GM19025 (cell line): ENCODE data around the gene KRT6B.
"Not testable (repeated sequence)": the region's sequence is repeated elsewhere in the genome, so short reads cannot be mapped to it uniquely, and the experiment has no call there.

Experiments used
- ATAC-seq: cut with Tn5 transposase; IDR thresholded peaks from one replicate; pipeline ENCODE4 v1.9.1; 2021; ENCODE audit warnings: mild to moderate bottlenecking, low read depth, moderate library complexity; ENCODE audit not compliant: unreplicated experiment

KRT6B gene

DNA sequence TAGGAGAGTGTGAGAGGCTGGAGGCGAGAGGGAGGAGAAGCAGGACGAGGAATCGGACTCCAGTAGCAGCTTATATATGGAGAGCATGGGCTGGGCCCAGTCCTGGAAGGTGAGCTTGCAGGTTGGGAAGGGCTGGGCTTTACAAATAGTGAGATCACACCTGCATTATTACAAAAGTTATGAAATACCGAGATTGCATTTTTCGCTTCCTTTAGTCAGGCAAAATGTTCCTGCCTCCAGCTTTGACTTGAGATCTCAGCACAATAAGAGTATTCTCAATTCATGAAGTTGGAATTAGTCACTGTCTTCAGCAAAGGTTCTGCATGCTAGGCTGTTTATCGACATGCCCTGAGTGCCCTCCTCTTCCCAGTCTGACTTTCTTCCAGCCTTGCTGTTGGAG, at the start of gene KRT6B:
KRT6B (minus strand) TSS at position 46 of the 400 bp plus-strand sequence. CDS start 68 bp downstream, outside the sequence.
- ATAC-seq, result no peak

DNA sequence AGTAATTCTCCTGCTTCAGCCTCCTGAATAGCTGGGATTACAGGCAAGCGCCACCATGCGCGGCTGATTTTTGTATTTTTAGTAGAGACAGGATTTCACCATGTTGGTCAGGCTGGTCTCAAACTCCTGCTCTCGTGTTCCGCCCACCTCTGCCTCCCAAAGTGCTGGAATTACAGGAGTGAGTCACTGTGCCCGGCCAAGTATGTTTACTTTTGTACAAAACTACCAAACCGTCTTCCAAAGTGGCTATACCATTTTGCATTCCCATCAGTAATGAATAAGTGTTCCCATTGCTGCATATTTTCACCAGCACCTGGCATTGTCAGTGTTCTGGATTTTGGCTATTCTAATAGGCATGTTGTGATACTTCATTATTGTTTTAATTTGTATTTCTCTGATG, 49.5 kb upstream of the KRT6B start:
- ATAC-seq, result no peak

DNA sequence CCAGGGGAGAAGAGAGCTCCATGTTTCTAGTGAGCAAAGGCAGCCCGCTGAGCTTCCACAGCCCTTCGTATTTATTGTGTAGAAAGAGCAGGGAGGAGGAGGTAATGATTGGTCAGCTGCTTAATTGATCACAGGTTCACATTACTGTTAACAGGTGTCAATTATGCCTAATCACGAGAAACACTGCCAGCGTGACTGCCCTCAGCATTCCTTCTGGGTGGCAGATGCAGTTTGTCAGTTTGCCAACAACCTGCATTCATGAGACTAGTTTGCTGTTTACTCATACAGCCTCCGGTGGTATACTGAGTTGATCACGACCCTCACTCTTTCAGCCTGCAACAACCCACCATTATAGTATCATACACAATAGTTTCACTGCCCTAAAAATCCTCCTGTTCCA, 48.6 kb upstream of the KRT6B start:
- not testable (repeated sequence) for ATAC-seq

DNA sequence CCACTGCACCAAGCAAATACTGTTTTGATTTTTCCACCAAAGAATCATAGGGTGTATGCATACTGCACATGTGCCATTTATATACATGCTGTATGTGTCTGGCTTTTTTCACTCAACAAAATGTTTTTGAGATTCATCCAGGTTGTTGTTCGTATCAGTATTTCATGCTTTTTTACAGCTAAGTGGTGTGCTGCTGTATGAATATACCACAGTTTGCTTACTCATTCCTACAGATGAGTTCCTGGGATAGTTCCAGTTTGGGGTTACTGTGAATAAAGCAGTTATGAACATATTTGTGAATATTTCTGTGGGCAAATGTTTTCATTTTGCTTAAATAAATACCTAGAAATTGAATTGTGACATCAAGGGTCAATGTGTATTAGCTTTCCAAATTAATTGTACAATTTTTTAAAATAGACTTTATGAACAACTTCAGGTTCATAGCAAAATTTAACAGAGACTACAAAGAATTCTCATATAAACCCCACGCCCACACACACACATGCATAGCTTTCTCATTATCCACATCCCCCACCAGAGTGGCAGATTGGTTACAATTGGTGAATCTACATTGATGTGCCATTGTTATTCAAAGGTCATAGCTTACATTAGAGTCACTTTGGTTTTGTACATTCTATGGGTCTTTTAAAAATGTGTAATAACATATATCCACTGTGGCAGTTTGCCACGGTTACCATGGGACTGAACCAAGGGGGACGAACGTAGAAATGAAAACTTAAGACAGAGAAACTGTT, 48.0 kb upstream of the KRT6B start:
- ATAC-seq, result no peak

DNA sequence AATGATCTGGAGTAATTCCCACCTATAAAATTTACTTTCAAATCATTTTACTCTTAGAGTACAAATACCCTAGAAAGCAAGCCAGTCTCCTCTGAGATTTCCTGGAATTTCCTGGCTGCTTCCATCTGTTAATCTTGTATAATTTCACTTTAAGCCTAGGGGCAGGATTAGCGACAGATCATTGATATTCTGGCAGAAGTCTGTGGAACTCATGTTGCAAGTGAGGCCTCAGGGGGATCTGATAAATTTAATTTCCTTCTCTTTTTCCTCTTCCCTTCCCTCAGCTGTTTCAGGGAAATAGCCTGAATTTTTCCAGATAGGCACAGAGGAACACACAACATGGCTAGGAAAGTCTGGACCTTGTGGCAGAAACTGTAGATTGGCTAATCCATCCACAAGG, 47.0 kb upstream of the KRT6B start:
- no peak for ATAC-seq

DNA sequence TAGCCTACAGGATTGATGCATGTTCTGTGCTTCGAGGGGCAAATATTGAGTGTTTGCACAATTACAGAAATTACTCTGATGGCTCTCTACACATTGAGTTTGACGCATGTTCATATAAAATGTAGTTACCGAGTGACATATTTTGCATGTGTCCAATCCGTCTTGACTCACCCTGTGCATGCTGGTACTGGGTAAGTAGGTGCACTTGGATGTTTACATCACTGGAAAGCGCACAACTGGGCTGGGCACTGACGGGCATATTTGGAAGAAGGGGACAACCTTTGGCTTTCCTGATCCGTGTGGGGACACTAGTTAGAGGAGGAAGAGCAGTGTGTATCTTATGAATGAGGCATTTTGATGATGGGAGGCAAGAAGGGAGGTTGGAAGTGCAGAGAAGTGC, 46.0 kb upstream of the KRT6B start:
- no peak for ATAC-seq

DNA sequence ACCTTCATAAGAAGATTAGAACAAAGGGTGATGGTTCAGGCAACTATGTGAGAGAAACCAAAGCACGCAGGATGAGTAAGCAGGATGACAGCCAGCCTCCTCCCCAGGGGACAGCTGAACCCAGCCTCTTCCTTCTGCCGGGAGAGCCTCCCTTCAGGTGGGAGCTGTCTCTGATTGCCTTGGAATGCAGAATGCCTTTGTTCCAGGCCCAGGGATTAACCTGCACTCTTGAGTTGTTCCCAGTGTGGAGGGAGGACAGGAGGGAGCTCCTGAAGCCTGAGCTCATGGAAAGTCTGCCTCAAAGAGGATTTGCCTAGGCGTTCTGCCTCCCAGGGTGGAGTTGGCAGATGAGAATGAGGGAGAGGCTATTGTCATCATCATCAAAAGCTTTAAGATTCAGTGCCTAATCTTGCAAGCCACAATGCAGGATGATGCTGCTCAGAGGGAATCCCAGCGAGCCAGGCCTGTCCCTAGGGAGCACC, 44.7 kb upstream of the KRT6B start:
- no peak for ATAC-seq

DNA sequence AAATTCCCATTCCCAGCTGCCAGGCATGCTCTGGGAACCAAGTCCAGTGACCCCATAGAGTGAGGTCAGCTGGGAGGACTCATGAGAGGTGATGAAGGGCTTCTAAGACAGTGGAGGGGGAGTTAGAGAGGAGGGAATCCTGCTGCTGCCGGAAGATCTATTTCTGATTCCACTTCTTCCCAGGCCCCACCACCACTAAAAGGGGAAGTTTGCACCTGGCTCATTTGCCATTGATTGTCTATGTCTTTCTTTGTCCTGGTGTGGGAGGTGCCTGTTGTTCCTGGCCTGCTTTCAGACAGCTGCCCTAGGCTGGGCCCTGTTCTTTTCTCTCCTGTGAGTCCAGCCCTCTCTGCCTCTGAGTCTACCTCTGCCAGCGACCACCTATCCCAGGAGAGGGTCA, 44.1 kb upstream of the KRT6B start:
- no peak for ATAC-seq

DNA sequence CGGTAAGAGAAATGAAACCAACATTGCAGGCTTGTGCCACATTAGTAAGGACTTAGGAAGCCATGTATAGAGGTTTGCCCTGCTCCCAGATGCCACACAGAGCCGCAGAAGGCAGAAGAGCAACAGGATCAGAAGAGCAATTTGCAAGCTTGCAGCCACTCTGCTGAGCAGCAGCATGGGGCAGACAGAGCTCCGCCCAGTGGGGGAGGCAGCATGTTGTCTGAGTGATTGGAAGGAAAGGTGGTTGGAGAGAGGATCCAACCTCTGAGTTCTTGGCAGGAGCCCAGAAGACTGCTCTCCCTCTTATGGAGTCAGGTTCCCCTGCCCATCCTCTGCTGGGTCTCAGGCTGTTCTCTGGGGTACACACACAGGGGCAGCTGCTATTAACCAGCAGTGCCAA, 43.4 kb upstream of the KRT6B start:
- no peak for ATAC-seq

DNA sequence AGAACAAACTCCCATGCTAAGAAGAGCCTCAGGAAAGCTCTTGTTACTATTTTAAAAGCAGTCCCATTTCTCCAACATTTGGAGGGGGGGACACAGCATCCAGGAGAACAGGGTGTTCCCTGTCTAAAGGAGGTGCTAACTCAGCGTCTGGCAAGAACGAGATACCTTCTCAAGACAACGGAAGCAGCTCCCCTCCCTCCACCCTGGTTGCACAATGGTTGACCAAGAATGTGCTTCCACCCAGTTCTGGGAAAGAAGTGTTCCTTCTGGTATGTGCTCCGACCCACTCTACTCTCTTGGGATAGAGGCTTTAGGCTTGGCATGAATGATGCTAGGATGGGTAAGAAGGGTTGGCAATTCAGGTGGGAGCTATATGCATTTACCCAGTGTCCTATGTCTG, 42.6 kb upstream of the KRT6B start:
- no peak for ATAC-seq

DNA sequence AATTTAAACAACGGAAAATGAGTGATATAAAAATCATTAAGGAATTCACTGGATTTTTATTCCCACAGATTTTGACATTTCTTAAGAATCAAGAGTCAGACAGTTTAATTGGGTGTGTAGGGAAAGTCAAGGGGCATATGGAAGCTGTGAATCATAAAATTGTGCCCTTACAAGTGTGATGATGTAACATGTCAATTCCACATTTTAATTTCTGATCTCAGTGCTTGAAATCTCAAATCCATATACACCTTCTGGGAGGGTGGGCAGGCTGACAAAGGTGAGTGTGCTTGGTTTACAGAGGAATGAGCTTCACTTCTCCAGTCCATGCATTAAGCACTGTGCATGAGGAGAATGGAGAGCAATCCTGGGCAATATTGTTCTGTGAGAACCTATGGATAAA, 42.2 kb upstream of the KRT6B start:
- ATAC-seq, result no peak

DNA sequence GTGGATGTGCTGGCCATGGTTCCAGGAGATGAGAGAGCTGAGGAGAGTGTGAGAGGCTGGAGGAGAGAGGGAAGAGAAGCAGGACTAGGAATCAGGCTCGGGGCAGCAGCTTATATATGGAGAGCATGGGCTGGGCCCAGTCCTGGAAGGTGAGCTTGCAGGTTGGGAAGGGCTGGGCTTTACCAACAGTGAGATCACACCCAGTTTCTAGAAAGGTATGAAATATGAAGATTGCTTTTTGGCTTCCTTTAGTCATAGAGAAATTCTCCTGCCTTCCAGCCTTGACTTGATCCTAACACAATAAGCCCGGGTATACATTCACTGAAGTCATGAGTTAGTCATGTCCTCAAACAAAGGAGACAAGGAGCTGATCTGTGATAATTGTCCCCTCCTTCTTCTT, 41.2 kb upstream of the KRT6B start, which contains the start of gene KRT6A:
KRT6A (minus strand) TSS at position 86 of the 400 bp plus-strand sequence; CDS start at position 17, 69 bp downstream.
- ATAC-seq, result no peak

DNA sequence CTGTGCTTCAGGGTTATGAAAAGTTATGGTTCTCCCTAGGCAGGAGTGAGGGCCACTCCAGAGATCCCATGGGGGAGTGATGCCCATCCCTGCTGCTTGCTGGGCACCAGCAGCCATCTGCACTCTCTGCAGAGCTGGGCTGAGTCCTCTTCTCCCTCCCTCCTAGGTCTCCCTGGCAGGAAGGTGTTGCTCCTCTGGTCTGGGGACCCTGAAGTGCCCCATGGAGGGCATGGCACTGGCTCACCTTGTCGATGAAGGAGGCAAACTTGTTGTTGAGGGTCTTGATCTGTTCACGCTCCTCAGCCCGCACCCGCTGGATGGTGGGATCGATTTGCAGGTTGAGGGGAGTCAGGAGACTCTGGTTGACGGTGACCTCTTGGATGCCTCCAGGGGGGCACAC, 40.5 kb upstream of the KRT6B start:
- not testable (repeated sequence) for ATAC-seq

DNA sequence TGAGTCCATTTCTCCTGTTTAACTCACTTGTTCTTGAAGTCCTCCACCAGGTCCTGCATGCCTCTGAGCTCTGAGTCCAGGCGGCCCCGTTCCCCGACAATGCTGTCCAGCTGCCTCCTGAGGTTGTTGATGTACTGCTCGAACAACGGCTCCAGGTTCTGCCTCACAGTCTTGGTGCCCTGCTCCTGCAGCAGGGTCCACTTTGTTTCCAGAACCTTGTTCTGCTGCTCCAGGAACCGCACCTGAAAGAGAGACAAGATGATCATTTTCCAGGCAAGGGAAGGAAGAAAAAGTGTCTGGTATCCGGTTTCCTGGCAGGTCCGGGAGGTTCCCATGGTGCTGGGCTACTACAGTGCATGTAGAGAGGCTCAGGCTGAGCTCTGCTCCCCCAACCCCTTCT, 39.5 kb upstream of the KRT6B start:
- not testable (repeated sequence) for ATAC-seq

DNA sequence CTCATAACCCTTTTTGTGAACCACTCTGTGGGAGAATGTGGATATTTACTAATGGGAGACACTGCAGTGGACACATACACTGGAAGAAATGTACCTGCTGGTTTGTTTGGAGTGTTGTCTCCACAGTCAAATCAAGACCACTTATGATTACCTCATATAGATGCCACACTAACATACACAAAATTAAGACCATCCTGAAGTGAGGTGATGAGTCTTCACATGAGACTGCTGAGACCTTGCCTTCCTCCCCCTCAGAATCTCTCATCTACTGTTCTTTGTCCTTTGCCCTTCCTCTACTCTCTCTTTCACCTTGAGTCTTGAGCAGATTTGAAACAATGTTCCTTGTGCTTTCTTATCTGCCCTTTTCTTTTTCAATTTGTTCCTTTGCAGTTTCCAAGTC, 36.8 kb upstream of the KRT6B start:
- no peak for ATAC-seq

DNA sequence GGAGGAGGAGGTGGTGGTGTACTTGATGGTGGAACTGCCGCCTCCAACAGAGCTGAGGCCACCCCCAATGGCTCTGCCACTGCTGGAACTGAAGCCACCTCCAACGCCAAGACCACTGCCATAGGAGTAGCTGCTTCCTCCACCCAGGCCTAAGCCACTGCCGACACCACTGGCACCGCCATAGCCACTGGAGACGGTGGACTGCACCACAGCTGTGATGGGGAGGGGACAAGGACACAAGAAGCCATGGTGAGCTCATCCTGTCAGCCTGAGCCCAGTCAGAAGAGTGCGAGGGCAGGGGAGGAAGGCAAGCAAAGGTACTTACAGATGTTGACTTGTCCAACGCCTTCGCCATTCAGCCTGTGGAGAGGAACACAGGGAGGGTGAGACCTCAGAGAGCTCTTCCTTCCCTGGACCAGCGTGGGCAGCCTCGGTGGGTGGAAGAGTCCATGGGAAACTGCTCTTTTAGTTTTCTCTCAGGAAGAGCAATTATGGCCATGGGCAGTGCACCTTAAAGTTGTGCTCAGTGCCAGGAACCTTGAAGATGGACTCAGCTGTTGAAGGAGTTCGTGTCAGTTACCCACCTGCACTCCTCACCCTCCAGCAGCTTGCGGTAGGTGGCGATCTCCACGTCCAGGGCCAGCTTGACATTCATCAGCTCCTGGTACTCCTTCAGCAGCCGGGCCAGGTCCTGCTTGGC, 35.9 kb upstream of the KRT6B start:
- not testable (repeated sequence) for ATAC-seq

DNA sequence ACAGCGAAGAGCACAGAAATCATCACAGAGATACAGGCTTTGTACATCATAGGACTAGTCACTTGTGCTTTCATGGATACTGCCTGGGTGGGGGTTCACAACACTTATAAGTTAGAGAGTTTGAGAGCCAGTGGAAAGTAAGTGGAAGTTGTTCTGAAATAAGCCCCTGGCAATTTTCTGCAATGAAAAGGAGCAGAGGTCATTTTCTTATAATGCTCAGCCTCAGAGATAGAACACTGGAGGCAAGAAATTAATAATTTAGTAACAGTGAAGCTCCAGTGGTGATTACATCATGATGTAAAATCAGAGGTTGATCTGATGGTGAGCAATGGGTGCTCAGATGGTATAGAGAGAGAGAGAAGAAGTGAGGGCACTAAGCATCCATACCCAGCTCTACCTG, 35.3 kb upstream of the KRT6B start:
- no peak for ATAC-seq

DNA sequence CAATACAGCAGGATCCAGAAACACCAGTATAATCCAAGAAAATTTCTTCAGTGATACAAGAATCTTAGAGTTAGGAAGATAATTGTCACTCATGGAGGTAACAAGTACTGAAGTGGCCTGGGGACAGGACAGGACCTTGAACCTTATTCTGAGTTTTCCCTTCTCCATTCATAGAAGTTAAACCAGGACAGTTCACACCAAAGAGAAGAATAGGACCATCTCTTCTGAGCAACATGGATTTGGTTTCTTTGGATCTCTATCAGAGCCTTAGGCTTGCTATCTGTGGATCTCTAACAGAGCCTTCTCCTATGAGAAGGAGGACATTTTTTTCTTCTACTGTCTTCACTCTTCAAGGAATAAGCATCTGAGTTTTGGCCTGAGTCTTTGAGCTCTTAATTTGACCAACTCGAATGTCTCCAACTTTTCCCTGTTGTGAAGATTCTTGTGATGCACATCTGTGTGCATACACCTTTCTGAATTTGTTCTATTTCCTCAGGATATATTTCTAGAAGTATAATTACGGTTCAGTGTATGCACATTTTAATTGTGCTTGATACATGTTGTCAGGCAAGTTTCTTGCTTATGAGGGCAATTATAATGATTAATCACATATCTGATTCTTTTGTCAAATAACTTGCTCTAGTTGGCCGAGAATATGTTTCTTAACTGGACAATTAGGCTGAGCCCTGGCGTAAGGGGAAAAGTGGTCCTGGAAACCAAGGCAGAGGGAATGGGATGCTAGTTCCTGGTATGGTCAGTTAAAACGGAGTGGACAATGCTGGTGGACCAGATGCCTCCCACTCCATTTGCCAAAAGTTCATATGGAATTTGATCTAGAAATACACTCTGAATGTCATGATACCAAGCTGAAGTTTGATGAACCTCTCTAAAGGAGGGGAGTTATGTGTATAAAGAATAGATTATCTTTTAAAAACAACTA, 34.5 kb upstream of the KRT6B start:
- no peak for ATAC-seq

DNA sequence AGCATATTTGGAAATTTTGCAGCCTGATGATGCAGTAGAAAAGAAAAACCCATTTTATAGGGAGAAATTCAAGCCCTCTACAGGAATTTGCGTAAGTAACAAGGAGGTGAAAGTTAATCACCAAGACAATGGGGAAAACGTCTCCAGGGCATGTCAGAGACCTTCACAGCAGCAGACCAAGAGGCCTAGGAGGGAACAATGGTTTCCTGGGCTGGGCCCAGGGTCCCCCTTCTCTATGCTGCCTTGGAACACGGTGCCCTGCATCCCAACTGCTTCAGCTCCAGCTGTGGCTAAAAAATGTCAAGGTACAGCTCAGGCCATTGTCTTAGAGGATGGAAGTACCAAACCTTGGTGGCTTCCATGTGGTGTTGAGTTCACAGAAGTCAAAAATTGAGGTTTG, 28.1 kb upstream of the KRT6B start:
- ATAC-seq, result no peak

DNA sequence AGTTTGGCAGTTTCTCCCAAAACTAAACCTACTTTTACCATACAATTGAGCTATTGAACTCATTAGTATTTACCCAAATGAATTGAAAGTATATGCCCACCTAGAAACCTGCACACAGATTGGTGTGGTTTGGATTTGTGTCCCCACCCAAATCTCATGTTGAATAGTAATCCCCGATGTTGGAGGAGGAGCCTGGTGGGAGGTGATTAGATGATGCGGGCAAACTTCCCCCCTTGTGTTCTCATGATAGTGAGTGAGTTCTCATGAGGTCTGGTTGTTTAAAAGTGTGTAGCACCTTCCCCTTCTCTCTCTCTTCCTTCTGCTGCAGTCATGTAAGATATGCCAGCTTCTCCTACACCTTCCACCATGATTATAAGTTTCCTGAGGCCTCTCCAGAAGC, 25.7 kb upstream of the KRT6B start:
- no peak for ATAC-seq

DNA sequence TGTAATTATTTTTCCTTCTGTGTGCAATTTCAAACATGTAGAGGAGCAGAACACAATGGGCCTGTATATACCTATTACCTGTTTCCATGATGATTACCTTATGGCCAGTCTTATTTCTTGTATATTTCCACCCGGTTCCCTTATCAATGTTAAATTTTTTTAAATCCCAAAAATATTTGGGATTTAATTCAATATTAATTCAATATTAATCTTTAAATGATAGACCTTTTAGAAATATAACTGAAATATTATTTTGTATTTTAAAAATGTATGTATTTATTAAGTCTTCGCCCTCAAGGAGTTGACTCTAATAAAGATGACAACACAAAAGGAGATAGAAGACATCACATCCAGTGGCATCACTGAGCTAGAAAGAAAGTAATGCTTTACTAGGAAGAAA, 22.3 kb upstream of the KRT6B start:
- no peak for ATAC-seq
